GM18499 (cell line): ENCODE results near the gene NATD1.
"Not testable (repeated sequence)": the region's sequence is repeated elsewhere in the genome, so short reads cannot be mapped to it uniquely, and the experiment has no call there.

Source experiments
- ATAC-seq: cut with Tn5 transposase; IDR thresholded peaks from one replicate; pipeline ENCODE4 v1.9.1; 2021; ENCODE audit warnings: moderate number of reproducible peaks; ENCODE audit not compliant: insufficient read depth, unreplicated experiment

NATD1 gene

DNA sequence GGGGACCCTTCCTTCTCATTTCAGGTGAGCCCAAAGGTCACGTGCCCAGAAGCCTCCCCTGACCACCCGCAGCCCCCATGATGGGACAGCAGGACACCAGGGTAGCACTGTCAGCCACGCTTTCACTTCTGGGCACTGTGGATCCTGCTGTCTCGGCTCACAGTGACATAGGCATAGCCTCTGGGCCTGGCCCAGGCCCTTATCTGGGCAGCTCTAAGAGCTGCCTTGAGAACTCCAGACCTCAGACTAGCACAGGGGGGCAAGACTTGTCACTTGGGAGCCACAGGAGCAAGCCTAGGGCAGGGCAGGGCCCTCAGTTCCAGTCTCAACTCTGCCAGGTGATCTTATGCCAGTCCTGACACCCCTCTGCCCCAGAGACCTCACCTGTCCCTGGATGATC lies 4.7 kb downstream of the NATD1 start:
- no peak for ATAC-seq

DNA sequence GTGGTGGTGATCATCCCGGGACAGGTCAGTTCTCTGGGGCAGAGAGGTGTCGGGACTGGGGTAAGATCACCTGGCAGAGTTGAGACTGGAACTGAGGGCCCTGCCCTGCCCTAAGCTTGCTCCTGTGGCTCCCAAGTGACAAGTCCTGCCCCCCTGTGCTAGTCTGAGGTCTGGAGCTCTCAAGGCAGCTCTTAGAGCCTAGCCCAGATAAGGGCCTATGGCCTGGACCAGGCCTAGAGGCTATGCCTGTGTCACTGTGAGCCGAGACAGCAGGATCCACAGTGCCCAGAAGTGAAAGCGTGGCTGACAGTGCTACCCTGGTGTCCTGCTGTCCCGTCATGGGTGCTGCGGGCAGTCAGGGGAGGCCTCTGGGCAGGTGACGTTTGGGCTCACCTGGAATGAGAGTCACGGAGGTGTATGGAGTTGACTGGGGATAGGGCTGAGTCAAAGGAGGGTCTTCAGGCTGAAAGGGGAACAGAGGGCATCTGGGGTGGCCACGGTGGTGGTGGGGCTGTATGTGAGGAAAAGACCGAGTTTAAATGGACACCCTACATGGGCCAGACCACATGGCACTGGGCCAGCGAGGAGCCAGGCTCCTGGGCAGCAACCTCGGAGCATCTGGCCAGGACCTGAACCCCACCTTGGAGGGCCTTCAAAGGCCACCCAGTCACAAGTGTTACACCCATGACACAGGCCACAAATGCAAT lies 5.5 kb downstream of the NATD1 start:
- no peak for ATAC-seq

DNA sequence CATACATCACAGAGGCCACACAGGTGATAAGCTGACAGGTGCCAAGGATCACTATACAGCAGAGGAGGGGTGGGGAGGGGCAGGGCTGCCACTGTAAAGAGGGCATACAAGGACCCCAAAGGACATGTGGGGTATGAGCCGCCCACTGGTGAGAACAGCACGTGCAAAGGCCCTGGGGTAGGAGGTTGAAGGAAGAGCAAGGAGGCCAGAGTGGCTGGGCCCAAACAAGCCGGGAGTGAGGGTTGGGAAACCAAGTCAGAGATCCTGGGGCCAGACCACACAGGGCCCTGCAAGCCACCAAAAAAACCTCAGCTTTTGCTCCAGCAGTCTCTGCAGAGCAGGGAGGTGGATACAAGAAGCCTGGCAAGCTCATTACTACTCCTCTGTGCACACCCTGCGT lies 6.5 kb downstream of the NATD1 start:
- ATAC-seq: no peak

GRCh38 chr17:21245639-21246084 lies 7.5 kb downstream of the NATD1 start:
- ATAC-seq: no peak

- no peak for ATAC-seq
Observed at GRCh38 chr17:21243516-21244303, 9.5 kb downstream of the NATD1 start.

- no peak for ATAC-seq
Observed at GRCh38 chr17:21242780-21243515, 10.3 kb downstream of the NATD1 start.

GRCh38 chr17:21242026-21242697 lies 11.0 kb downstream of the NATD1 start:
- ATAC-seq: no peak

DNA sequence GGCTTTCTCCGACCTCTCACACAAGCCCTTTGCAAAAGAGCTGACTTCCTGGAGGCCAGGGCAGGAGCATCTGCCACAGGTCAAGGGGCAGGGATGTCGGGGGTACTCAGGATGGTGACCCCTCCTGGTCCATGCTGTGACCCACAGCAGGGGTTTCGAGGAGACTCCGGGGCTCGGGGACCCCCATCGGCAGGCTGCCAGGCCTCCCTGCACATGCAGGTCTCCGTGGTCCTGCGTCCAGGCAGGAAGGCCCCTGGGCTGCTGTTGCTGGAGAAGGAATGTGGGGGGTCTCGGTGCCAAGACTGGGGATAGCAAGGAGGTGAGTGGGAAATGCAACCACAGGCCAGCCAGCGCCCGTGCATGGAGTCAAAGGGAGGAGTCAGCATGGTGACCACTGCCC lies 11.6 kb downstream of the NATD1 start:
- ATAC-seq: no peak

DNA sequence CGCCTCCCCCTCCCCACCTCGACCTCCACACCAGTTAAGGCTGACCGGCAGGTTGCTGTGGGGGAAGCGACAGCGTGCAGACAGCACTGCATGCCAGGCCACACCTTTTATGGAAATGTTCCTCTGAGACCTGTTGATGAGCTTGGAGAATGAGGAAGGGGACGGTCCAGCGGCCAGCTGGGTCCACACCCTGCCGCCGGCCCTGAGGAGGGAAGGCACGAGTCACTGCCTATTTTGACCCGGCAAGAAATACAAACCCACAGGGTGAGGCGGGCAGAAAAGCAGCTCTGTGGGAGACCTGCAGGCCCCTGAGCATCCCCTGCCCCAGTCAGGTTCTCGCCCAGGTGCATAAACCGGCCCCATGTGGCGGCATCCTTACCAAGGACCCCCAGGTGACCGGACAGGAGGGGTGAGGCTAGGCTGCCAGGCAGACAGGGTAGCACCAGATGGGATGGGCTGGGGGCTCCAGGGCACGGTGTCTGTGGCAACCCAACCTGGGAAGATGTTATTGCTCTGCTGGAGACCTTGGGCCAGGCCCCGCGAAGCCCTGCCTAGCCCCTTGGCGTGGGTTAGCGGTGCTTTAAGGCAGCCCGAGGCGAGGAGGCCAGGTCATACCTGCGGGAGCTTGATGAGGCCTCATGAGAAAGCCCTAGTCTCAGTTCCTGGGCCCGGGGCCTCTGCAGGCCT lies 12.7 kb downstream of the NATD1 start:
- no peak for ATAC-seq

DNA sequence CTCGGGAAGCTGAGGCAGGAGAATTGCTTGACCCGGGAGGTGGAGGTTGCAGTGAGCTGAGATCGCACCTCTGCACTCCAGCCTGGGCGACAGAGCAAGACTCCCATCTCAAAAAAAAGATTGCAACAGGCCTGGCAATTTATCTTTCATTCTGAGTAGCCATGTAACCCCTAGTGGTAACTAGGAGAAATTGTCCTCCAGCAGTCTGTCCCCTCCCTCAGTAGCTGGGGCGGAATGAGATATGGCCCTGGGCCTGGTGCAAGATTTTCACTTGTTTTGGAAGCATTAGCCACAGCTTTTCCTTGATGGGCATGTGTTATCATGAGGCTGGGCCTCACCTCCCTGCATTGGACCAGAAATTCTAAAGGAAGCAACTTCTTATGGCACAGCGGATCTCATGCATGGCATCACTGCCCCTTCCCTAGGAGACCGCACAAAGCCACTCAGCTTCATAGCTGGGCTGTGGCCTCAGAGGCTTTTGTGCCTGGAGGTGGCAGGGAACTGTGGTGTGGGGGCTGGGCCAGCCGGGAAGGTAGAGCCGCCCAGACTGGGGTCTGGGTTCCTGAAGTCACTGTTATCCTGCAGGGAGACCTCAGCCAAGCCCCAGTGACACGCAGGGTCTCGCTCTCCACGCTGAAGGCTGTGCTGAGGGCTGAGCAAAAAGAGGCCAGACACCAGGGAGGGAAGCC lies 13.4 kb downstream of the NATD1 start:
- ATAC-seq: no peak

DNA sequence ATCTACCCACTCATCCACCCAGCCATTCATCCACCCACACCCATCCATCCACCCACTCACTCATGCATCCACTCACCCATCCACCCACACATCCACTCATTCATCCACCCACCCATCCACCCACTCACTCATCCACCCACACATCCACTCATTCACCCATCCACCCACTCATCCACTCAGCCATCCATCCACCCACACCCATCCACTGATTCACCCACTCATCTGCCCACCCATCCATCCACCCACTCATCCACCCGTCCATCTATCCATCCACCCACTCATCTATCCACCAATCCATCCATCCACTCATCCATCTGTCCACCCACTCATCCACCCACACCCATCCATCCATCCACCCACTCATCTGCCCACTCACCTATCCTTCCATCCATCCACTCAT lies 17.3 kb downstream of the NATD1 start:
- no peak for ATAC-seq

DNA sequence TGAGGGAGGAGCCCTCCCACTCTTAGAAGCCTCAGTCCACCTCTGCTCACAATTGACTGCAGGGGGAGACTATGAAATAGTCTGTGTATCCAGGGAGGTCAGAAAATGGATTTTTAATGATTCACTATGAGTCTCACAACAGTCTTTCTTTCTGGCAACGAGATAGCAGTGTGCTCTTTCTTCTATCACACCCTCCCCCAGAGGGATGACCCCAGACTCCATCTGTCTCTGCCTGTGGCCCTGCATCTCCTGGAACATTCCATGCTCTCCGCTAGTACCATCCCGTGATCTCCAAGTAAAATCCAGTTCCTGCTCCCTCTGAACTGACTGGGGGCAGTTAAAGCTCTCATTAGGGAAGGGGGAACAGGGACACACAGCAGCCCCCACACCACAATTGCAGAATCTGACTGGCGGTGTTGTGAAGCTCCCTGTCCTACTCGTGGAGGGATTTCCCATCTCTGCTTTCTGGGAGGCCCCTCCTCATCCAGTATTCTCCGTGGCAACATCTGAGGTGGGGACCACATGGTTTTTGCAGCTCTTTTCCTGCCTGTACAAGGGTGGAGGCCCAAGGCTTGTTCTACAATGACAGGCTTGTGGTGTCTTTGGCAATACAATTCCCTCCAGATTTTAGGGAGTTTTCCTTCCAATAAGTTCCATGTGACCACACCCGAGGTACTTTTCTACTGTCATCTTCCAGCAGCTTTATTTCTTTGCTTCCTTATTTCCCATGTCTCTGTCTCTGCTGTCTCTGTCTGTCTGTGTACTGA lies 19.4 kb downstream of the NATD1 start:
- ATAC-seq: no peak

DNA sequence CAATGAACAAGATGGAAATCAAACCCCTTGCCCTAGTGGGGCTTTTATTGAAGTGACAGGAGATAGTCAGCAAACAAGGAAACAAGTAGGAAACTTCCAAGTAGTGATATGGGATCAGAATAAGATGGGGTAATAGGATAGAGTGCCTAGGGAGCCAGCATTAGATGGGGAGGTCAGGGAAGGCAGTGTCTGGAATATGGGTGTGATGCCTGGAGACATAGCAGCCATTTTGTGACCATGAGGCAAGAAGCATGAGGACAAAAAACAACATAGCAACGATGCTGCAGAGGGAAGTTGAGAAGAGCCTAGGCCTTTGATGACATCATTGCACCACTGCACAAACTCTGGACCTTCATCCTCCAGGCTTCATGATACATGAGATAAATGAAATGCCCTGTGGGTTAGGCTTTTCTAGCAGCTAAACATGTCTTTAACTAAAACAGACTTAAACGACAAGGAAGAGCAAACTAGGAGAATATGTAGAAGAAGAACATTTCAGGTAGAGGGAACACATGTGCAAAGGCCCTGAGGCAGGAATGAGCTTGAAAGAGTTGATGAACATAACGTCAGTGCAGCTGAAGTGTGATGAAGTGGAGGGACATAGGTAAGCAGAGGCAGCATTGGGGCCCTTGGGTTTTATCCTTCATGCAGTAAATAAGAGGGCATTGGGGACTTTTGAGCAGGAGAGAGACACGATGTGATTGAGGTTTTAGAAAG lies 21.0 kb downstream of the NATD1 start:
- ATAC-seq: no peak

- no peak for ATAC-seq
Observed at GRCh38 chr17:21231533-21231932, 21.7 kb downstream of the NATD1 start.

DNA sequence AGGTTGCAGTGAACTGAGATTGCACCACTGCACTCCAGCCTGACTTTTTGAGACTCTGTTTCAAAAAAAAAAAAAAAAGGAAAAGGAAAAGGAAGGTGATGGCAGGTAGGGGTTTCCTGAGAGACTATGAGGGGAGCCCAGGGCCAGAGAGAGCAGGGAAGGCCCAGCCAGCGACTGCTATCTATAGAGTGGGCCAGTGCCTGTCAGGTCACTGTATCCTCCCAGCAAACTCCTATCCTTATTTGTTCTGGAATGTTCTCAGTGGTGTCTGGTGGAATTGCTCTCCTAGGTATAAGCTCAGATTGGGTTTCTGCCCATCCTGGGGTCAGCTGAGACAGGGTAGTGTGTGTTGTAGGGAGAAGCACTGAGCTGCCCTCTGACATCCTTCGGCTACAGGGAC lies 24.4 kb downstream of the NATD1 start:
- no peak for ATAC-seq

GRCh38 chr17:21228111-21228510 lies 25.1 kb downstream of the NATD1 start:
- no peak for ATAC-seq

DNA sequence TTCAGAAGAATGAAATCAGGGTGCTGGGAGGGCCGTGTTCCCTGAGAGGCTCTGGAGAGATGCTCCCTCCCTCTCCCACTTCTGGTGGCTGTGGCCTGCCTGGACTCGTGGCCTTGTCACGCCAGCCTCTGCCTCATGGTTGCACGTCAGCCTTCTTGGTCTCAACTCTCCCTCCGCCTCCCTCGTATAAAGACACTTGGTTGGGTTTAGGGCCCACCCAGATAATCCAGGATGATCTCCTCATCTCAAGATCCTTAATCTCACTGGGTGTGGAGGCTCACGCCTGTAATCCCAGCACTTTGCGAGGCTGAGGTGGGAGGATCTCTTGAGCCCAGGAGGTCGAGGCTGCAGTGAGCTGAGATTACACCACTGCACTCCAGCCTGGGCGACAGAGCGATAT lies 25.9 kb downstream of the NATD1 start:
- ATAC-seq: not testable (repeated sequence)

DNA sequence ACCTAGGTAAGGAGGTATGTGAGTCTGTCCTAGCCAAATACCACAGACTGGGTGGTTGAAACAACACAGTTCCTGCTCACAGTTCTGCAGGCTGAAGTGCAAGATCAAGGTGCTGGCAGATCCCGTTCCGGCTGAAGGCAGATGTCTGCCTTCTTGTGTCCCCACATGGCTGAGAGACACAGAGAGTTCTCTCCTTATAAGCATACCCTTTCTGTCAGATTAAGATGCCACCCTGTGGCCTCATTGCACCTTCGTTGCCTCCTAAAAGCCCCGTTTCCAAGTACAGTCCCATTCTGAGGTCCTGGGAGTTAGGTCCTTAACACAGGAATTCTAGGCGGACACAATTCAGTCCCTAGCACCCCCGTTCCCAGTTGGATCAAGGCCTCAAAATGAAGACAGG lies 30.1 kb downstream of the NATD1 start:
- no peak for ATAC-seq
